GM18502 (cell line): Measurements from ENCODE around the gene HSPB2.
"Not testable (repeated sequence)": the region's sequence is repeated elsewhere in the genome, so short reads cannot be mapped to it uniquely, and the experiment has no call there.

ENCODE experiments used
- ATAC-seq: cut with Tn5 transposase; IDR thresholded peaks from one replicate; pipeline ENCODE4 v1.9.1; 2021; ENCODE audit warnings: mild to moderate bottlenecking; ENCODE audit not compliant: unreplicated experiment, poor library complexity

Gene HSPB2

DNA sequence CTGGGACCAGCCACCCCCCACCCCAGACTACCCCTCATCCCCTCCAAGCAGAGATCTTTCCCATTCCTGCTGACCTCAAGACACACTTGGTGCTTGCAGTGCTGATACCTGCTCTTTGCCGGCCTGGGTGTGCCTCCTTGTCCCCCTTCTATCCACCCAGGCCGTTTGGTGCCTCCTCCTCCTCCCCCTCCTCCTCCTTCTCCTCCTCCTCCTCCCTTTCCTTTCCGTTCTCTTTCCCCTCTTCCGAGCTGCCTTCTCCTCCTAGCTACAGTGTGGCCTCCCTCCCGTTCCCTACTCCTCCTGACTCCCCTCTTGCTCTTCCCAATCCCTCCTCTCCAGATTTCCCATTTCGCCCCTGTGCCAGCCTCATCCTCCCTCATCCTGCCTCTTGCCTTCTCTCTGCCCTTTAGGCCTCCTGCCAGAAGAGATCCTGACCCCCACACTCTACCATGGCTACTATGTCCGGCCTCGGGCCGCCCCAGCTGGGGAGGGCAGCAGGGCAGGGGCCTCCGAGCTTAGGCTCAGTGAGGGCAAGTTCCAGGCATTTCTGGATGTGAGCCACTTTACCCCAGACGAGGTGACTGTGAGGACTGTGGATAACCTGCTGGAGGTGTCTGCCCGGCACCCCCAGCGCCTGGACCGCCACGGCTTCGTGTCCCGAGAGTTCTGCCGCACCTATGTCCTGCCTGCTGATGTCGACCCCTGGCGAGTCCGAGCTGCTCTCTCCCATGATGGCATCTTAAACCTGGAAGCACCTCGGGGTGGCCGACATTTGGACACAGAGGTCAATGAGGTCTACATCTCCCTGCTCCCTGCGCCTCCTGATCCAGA is 712 bp downstream of the HSPB2 start:
- ATAC-seq = no peak

DNA sequence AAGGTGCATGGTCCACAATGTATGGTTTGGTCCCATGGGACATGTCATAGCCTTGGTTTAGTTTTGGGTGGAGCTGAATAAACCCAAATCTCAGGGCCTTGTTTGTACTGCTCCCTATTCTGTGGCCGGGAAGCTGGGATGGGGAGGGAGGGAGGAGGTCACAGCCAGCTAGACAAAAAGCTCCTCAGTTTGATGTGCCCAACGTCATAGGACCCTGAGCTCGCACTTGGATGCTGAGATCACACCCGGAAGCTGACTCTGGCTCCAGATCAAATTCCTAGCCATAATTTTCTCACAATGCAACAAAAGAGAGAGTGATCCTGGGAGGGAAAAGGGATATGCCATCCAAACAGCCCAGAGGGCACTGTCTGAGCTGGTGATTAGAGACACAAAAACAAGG is 1.5 kb downstream of the HSPB2 start:
- no peak for ATAC-seq

DNA sequence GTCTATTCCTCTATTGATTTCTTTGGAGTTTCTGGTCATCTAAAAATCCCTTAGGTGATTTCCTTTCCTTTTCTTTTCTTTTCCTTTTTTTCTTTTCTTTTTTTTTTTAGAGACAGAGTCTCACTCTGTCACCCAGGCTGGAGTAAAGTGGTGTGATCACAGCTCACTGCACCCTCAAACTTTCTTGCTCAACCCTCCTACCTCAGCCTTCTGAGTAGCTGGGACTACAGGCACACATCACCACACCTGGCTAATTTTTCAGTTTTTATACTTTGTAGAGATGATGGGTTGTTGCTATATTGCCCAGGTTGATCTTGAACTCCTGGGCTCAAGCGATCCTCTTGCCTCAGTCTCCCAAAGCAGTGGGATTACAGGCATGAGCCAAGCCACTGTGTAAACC is 4.2 kb downstream of the HSPB2 start:
- ATAC-seq = no peak

DNA sequence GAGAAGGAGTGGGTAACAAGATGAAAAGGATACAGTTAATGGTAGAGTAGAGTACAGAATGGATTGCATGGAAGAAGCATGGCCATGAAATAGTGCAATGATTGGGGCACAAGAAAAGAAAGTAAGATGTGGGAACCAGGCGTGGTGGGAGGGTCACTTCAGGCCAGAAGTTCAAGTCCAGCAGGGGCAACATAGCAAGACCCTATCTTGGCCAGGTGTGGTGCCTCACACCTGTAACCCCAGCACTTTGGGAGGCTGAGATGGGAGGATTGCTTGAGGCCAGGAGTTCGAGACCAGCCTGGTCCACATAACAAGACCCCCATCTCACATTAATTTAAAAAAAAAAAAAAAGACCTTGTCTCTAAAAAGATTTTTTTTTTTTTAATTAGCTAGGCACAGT is 4.8 kb downstream of the HSPB2 start:
- no peak for ATAC-seq

DNA sequence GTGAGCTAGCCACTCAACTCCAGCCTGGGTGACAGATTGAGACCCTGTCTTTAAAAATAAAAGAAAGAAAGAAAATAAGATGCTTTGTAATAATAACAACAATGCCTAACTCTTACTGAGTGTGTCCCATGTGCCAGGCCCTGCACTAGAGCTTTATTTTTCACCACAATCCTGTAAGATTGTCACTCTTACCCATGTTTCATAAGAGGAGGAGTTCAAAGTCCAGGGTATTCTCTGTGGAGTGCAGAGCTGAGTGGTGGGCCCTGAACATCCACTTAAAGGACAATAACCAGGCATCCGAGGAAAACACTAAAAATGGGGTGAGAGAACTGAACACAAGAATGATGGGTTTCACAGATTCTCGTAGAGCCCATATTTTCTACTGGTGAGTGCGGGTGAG is 5.3 kb downstream of the HSPB2 start:
- ATAC-seq = no peak

DNA sequence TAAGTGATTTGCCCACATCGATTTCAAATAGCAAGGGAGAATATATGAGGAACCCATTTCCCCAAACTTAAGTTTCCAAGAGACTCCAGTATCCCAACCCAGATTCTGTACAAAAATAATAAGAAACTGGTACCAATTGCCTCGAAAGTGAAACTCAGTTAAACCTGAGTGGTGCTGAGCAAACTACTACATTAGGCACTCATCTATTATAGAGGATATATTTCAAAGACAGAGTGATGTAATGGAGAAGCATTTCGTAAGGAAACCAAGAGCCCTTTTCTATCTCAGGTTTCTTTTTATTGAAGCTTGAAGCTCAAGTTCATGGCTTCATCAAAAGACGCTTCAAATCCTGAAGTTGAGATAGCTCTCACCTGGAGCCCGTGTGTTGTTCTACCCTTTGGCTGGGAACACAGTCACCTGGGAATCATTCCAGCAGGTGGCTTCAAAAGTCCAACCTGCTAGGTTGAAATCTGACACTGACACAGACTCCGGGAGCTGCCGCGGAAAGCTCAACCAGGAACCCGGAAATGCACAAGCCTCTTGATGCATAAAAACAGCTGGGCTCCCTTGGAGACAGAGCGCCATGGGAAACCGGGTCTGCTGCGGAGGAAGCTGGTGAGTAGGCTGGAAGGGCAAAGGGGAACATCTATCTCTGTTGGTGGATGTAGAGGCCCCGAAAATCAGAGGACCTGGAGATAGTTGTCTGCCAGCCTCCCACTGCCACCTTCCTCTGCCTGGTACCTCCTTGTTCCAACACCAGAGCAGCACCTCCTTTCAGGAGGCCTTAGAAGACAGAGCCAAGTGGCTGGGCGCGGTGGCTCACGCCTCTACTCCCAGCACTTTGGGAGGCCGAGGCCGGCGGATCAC is 6.1 kb downstream of the HSPB2 start, which contains the start of gene C11orf52:
C11orf52 (plus strand) TSS at position 524 of the 867 bp plus-strand sequence; CDS start at position 584, 60 bp downstream.
- ATAC-seq = no peak

DNA sequence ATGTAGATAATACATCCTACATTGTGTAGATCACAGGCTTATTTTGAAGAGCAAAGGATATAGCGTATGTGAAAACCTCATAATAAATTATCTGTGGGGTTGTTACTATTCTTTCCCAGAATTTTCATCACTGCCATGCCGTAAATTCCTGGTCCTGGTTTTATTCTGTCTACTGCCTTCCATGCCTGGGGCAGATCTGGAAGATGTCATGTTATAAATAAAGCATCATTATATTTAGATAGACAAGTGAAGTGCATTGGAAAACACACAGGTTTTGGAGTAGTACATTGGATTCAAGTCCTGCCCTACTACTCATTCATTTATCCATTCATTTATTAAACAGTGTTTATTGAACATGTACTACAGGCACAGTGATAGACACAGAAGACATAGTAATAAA is 8.4 kb downstream of the HSPB2 start:
- ATAC-seq = no peak

DNA sequence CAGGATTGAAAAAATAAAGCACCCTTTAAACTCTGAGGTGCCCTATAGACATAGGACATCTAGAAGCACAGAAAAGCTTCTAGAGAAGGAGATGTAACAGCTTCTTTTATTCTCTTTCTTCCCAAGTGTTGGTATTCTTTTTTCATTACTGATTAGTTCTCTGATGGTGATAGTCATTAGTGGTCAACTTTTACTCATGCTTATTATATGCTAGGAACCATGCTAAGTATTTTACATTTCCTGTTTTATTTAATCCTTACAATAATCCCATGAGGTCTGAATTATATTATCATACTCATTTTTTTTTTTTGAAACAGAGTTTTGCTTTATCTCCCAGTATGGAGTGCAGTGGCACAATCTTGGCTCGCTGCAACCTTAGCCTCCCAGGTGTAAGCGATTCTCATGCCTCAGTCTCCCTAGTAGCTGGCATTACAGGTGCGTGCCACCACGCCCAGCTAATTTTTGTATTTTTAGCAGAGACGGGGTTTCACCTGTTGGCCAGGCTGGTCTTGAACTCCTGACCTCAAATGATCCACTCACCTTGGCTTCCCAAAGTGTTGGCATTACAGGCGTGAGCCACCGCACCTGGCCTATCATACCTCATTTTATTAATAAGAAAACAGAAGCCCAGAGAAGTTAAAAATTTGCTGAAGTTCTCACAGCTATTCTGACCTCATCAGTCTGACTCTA is 9.2 kb downstream of the HSPB2 start:
- no peak for ATAC-seq

DNA sequence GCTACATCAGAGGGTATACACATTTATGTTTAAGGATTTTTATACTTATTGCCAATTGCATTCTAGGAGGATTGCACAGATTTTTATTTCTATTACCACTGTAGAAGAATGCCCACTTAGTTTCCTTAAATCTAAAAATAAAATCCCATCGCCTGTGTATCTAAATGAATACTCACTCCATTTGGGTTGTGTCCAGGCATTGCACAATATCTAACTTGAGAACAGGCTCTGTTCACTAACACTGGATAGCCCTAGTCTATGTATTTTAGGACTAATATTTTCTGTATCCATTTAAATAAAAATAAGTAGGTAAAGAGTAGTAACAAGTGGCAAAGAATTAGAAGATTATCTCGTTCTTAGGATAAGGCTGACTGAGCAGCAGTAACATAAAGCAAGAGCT is 10.3 kb downstream of the HSPB2 start:
- no peak for ATAC-seq

DNA sequence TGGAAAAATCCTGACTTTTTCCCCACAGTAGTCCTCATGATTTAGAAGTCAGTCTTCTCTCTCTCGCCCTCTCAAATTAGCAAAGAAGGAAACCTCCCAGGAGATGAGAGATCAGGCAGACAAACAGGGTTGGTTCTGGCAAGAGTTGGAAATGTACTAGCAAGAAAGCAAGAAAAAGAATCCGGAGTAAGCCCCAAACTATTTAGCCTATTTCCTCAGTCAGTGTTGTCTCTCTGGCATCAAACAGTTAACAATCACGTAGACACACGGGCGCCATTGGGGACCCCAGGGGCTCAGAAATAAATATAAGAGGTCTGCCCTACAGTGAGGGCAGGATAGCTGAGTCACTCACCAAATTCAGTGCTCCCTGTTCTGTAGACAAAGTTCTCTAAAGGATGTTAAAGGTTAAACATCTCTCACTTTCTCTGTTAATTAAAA is 10.8 kb downstream of the HSPB2 start:
- ATAC-seq = no peak

DNA sequence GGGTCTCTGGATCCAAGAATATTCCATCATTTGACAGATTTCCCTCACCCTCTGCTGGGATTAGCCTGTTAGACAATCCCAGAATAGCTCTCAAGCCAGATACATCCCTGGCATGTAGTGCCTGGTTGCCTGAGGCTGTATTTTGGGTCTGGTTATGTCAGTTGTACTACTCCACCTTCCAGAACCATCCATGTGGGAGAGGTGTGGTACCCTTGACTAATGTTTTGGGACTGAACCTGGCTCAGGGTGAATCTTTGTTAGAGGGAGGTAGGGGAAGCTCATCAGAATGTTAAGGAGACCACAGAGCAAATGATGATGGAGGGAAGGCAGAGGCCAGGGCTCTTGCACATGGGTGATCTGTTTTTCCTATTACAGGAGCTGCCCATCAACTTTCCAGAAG is 11.4 kb downstream of the HSPB2 start:
- ATAC-seq = no peak

DNA sequence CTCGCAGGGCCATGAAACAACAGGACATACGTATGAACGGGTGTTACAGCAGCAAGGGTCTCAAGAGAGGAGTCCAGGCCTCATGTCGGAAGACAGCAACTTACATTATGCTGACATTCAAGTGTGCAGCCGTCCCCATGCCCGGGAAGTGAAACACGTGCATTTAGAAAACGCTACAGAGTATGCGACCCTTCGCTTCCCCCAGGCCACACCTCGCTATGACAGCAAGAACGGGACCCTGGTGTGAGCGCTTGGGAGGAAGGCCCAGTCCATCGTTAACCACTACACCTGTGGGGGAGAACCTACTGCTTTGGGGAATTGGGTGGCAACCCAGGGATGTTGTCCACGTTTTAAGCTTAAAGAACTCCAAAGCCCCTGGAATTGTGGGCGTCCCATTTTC is 13.4 kb downstream of the HSPB2 start:
- no peak for ATAC-seq

DNA sequence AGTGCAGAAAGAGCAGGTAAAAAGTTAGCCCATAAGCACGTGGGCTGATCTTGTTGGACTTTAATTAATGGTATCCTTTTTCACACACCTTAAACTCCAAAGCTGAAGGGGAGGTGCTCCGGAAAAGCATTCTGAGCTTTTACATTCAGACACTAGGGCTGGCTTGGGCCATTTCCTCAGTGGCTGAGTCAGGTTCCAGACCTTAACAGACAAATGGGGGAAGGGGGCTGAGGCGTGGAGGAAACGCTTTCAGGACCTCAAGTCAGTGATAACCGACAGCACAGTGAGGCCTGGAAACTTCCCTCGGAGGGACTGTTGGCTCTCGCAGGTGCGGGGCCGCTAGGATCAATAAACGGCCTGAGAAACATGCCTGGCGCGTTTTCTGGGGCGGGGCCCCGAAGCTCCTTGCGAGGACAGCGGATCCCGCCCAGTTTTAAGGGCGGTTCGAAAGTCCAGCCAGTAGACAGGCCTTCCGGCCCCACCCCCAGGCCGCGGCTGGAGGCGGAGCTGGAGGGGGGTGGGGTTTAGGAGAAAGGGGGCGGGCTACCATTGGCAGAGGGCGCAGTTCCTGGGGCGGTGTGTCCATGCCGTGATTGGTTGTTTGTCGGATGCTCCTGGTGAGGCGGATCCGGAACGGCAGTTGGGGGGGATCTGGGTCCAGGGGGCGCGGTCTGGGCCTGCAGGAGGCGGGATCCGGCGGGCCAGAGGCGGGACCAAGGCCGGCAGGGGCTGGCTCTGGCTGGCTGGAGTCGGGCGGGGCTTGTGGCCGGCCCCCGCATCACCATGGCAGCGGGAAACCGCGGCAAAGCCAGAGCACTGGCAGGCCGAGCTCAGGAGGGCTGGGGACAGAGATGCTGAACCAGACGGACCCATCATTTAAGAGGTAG is 14.2 kb downstream of the HSPB2 start:
- ATAC-seq = peak; percentile 92

DNA sequence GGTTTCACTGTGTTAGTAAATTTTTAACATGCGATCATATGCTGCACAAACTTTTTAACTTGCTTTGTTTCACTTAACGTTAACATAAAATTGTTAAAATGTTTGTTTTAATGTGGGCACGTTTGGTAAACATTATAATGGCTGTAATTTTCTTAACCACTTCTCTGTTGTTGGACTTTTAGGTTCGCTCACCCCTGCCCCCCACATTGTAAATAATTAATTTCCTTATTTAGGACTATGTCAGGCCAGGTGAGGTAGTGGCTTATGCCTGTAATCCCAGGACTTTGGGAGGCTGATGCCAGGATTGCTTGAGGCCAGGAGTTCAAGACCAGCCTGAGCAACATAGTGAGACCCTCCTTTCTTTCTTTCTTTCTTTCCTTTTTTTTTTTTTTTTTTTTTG is 17.9 kb downstream of the HSPB2 start:
- ATAC-seq = no peak

DNA sequence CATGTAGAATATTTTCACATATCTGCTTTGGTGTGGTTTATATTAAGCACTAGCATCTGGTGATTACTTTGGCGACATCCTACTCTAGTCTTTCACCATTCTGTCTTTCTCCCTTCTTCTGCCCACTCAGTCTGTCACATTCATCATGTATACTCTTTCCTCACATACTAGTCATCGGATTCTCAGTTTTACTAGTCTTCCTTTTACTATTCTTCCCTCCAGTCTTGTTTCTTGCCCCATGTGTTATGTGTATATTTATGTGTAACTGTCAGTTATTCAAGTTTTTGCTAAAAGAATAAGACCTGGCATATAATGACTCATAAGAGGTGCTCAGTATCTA is 20.0 kb downstream of the HSPB2 start:
- no peak for ATAC-seq

DNA sequence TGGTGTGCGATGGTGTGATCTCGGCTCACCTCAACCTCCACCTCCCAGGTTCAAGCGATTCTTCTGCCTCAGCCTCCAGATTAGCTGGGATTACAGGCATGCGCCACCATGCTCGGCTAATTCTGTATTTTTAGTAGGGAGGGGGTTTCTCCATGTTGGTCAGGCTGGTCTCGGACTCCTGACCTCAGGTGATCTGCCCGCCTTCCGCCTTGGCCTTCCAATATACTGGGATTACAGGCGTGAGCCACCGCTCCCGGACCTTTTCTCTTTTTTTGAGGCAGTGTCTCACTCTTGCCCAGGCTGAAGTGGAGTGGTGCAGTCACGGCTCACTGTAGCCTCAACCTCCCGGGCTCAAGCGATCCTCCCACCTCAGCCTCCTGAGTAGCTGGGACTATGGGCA is 20.6 kb downstream of the HSPB2 start:
- not testable (repeated sequence) for ATAC-seq

DNA sequence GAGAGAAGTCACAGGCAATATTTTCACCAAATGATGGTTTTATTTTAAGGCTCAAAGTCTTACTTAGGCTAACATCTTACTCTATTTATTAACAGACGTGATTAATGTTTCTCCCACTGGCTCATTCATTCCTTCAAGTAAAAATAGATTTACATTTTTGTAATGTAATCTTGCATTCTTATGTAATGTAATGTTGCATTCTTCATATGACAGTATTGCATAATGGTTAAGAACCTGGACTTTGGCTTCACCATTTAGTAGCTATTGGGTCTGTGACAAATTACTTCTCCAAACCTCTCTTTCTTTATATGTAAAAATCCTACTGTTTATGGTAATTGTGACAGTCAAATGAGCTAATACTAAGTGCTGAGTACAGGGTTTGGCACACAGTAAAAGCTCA is 21.3 kb downstream of the HSPB2 start:
- ATAC-seq = no peak

DNA sequence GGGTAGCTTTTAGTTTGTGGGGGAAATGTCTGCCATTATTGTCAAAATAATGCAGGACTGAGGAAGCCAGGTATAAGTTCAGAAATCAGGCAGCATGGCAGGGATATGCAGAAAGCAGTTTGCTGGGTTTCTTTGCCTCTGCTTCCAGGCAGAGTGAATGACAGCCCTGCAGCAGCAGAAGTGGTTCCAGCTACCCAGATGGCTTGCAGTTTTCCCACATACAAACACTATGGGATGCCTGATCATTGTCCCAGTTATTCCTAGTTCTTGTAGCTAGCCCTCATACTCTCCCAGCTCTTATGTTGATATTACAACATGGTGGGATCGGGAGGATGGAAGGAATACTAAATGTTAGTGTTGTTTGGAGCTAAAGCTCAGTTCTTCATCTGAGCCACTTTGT is 21.8 kb downstream of the HSPB2 start:
- no peak for ATAC-seq

DNA sequence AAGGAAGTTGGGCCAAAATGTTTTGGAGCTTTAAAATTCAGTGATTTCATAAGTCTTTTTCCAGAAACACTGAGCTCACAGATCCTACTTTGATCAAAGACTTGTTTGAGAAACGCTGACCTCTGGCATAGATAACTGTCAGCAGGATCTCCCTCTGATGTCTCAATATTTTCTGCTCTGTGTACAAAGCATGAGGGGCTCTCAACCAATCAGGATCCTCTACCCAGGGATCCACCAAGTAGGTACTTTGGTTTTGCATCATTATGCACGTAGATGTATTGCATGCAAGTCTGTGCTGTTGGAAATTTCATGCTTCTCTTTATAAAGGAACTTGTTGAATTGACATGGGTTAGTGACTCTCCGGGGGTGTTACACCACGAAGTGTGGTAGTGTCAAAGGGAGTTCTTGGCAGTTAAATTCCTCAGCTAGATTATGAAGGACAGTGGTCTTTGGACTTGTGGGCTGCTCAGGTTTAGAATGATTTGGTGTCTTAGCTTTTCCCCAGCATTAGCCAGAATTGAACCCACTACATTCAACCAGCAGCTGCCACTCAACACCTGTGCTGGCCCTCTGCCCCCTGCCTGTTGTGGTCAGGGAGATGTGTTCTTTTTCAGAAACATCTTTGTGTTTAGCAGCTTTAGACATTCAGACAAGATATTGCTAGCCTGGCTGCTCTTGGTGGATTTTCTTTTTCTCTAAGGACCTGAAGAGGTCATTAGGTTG is 22.9 kb downstream of the HSPB2 start:
- no peak for ATAC-seq
